NCI-H345 treated with DMSO at 0.1 percent for 48 hours (cell line): ENCODE results near the gene IFT122.
"Not testable (repeated sequence)": the region's sequence is repeated elsewhere in the genome, so short reads cannot be mapped to it uniquely, and the experiment has no call there.

Experiments
- DNase-seq: peaks from one replicate; lab custom pipeline; 2025; ENCODE audit not compliant: unreplicated experiment; lab: John Stamatoyannopoulos, UW

The IFT122 gene

DNA sequence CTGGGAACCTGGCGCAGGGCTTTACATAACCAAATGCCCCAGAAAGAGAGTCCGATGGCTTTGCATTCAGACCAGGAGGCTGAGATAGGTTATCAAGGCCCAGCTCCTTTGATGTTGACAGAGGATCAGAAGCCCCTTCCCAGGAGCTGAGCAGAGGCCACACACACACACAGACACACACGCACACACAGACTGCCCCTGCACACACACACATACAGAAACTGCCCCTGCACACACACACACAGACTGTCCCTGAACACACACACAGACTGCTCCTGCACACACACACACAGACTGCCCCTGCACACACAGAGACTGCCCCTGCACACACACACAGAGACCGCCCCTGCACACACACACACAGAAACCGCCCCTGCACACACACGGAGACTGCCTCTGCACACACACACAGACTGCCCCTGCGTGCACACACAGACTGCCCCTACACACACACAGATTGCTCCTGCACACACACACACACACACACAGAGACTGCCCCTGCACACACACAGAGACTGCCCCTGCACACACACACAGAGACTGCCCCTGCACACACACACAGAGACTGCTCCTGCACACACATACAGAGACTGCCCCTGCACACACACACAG lies 75.9 kb downstream of the IFT122 start:
- DNase-seq, result not testable (repeated sequence)

DNA sequence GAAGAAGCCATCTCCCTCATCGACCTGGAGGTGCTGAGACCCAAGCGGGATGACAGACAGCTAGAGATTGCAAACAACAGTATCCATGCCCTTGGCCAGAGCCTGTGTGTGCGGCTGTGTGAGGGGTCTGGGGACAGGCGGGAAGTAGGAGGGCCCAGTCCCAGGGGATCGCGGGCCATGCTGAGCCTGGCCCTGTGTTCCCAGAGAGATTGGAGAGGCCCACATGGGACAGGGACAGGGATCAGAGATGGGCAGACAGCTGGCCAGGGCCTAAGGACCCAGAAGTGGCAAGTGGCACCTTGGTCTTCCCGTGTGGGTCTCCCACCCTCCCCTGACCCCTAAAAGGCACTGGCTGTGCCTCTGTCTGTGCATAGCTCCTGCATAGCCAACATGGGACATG lies 77.5 kb downstream of the IFT122 start:
- no peak for DNase-seq

DNA sequence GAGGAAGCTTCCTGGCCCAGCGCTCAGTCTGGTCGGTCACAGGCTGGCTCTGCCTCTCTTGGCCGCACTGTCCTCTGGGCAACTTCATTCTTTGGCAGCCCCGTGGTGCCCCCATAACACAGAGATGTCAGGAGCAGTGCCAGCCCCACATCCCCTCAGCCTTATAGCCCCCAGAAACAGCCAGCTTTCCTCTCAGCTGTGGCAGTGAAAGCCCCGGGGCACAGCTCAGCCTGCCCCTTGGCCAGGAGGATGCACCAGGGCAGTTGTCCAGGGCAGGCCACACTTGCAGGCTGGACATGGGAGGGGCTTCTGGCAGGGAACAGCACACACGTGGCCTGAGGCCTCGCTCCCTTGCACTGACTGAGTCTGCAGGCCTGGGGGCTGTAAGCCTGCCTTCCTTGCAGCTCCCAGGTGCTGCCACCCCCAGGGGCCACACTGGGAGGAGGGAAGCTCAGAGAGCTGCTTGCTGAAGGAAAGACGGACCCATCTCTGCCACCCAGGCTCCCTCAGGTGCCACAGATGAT lies 78.1 kb downstream of the IFT122 start:
- no peak for DNase-seq

DNA sequence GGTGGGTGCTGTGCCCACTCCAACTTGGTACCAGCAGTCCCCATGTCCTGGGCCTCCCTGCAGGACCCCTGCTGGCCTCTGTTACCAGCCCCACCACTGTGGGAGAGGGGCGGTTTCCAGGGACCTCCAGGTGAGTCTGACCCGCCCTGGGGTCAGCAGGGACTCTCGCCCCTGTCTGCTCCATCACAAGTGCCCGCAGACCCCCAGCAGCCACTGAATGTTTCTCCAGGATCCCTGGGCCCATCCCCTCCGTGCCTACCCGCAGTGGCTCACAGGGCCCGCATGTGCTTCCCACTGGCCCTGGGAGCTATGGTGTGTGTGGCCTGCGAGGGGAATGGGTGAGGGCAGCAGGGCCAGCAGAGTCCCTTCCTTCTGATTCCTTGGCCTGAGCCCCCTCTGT lies 78.6 kb downstream of the IFT122 start:
- no peak for DNase-seq

DNA sequence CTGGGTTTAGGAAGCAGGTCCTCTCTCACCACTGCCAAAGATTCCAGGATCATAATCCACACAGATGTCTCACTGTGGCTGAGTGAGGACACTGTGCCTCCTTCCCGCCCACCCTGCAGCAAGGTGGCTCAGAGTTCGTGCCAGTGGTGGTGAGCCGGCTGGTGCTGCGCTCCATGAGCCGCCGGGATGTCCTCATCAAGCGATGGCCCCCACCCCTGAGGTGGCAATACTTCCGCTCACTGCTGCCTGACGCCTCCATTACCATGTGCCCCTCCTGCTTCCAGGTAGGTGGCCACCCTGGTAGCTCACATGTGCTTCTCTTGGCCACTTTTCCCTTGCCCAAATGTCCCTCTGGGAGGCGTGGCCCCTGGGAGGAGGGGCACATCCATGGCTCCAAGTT lies 79.4 kb downstream of the IFT122 start:
- DNase-seq, result no peak

DNA sequence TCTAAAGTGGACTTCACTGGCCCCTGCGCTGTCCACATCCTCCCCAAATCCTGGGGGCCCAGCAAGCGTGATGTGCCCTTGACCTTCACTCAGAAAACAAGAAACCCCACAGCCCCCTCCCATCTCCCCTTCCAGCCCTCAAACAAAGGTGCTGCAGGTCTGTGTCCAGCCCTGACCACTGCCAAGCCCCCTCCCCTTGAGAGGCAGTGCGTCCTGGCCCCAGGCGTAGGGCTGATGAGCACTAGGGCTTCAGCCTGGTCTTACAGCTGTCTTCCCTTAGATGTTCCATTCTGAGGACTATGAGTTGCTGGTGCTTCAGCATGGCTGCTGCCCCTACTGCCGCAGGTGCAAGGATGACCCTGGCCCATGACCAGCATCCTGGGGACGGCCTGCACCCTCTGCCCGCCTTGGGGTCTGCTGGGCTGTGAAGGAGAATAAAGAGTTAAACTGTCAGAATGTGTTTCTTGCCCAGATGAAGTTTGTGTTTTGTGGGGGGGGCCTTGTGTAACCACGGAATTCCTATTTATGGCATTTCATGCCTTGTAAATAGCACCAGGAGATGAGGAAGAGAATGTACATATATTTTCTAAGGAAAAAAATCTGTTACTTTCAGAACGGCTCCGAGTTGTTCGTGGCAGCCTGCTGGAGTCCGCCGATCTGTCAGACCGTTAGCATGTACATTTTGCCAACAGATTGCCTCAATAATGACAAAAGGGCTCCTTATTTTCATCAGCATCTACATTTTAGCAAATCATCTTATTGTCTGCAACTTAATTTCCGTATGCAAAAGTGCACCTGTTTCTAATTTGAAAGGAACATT lies 80.1 kb downstream of the IFT122 start:
- DNase-seq, result no peak

DNA sequence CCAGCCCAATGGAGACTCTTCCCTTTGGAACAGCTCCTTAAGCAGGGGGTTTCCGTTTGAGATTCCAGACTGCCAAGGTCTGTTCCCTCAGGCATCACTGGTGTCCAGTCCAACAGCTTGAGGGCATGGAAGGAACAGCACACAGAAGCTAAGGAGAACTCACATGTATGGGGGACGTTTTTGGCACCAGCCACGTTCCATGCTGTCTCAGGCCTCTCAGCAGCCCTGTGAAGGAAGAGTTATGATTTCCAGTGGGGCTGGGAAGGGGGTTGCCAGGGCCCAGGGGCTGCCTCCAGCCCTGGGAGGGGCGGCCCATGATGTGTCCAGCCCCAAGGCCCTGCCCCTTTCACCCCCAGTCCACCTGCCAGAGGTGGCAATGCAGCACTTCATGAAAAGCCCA lies 80.9 kb downstream of the IFT122 start:
- DNase-seq, result no peak

DNA sequence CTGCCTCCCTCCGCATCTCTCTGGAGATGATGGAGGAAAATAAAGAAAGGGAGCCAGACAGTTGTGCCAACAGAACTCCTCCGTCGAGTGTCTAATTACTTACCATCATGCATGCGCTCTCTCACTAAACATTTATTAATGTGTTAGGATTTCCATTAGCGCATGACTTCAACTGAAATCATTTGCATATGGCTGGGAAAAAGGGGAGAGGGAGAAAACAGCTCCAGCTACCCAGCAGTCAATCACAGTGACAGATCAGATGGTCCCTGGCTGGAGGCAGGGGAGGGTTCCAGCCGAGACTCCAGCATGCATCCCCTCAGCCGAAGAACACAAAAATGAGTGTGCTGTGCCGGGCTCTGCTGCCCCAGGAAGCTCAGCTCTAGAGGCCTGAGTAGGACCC lies 81.6 kb downstream of the IFT122 start:
- no peak for DNase-seq

DNA sequence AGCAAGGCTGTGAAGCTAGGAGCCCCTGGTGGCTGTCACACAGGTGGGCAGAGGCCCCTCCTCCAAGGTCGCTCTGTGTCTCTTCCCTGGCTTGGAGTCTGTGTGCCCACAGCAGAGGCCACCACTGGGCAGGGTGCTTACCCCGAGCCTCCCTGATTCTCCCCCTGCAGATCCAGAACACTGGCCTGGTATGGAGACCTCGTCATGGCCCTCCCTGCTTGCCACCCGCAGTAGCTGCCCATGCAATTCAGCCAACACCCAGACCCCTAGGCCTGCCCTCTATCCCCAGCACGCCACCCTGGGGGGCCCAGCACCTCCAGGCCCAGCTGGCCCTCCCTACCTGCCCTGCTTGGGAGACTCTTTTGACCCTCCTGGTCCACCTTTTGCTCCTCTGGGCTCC lies 82.9 kb downstream of the IFT122 start:
- no peak for DNase-seq

DNA sequence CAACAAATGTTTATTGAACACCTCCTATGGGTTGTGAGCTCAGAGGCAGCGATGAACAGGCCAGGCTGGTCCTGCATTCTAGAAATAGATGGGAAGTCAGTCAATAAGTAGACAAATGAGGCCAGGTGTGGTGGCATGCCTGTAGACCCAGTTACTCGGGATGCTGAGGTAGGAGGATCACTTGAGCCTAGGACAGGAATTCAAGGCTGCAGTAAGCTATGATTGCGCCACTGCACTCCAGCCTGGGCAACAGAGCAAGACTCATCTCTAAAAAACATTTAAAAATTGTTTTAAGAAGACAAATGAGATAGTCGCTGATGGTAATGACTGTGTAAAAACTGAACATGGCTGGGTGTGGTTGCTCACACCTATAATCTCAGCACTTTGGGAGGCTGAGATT lies 84.1 kb downstream of the IFT122 start:
- no peak for DNase-seq

DNA sequence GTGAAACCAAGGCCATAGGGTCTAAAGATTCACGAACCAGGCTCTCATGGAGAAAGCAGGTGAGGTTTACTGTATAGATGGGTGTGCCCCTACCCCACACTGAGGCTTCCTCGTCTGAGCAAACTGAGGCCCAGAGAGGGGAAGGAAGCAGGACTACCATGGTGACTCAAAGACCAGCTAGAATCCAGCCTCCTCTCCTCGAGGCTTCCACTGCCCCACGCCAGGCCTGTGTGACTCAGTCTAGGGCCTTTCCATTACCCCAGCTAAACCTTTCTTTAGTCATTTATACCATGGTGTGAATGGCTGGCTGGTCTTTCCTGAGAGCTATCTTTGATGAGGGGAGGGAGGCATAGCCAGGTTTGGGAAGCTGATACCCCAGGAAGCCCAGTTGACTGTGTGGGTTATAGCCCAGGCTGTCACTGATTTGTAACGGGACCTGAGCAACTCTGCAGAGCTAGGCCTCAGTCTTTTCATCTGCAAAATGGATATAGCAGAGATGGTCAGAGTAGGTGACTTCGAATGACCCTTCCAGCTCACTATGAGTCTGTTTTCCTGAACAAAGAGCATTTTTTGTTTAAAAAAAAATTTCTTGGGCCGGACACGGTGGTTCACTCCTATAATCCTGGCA lies 85.4 kb downstream of the IFT122 start:
- DNase-seq, result no peak

DNA sequence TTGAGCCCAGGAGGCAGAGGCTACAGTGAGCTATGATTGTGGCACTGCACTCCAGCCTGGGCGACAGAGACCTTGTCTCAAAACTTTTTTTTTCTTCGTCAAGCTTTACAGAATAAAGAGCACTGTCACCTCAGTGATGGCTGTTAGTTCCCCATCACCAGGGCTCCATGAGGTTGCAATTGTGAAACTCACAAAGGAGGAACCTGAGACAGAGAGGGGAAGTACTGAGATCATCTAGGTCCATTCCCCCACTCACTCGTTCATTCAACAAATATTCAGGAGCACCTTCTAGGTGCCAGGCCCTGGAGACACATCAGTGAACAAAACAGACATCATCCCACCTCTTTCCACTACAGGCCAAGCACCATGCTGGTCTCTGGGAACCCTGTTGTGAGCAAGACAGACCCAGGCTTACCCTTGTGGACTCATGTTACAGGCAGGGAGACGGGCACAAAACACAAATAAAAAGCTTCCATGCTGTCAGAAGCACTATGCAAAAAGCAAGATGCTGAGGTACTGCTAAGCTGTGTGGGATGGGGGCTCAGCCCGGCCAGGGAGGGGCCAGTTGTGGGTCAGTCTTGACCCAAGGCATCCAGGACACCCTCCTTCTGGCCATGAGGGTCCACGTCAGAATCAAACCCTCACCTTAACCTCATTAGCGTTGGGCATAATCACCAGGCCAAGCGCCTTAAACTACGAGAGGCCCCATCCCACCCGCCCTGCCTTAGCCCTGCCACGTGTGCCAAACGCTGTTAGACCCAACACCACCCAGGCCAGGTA lies 86.3 kb downstream of the IFT122 start:
- no peak for DNase-seq

DNA sequence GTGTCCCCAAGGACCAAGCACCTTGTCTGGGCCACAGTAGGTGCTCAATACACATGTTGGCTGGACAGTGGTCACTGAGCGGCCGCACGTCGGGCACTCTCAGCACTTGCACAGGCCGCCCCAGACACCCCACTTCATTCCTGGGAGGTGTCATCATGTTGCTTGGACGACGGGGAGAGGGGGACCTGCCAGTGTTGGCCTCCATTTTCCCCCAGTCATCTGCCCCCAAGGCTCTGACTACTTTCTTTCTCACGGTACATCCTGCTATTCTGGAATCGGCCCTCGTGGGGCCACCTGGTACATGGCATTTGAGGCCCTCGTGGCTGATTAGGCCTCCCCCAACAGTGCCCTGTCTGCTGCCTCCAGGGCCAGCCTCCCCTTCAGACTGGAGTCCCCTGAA lies 87.2 kb downstream of the IFT122 start:
- no peak for DNase-seq

DNA sequence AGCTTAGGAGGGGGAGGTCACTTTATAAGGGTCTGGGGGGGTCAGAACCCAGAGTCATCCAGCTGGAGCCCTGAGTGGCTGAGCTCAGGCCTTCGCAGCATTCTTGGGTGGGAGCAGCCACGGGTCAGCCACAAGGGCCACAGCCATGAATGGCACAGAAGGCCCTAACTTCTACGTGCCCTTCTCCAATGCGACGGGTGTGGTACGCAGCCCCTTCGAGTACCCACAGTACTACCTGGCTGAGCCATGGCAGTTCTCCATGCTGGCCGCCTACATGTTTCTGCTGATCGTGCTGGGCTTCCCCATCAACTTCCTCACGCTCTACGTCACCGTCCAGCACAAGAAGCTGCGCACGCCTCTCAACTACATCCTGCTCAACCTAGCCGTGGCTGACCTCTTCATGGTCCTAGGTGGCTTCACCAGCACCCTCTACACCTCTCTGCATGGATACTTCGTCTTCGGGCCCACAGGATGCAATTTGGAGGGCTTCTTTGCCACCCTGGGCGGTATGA lies 88.6 kb downstream of the IFT122 start, which contains the start of gene RHO:
RHO (plus strand) TSS at position 51 of the 512 bp plus-strand sequence; CDS start at position 146, 95 bp downstream.
- DNase-seq, result no peak

DNA sequence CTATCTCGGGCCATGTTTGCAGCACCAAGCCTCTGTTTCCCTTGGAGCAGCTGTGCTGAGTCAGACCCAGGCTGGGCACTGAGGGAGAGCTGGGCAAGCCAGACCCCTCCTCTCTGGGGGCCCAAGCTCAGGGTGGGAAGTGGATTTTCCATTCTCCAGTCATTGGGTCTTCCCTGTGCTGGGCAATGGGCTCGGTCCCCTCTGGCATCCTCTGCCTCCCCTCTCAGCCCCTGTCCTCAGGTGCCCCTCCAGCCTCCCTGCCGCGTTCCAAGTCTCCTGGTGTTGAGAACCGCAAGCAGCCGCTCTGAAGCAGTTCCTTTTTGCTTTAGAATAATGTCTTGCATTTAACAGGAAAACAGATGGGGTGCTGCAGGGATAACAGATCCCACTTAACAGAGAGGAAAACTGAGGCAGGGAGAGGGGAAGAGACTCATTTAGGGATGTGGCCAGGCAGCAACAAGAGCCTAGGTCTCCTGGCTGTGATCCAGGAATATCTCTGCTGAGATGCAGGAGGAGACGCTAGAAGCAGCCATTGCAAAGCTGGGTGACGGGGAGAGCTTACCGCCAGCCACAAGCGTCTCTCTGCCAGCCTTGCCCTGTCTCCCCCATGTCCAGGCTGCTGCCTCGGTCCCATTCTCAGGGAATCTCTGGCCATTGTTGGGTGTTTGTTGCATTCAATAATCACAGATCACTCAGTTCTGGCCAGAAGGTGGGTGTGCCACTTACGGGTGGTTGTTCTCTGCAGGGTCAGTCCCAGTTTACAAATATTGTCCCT lies 89.6 kb downstream of the IFT122 start:
- DNase-seq, result no peak

DNA sequence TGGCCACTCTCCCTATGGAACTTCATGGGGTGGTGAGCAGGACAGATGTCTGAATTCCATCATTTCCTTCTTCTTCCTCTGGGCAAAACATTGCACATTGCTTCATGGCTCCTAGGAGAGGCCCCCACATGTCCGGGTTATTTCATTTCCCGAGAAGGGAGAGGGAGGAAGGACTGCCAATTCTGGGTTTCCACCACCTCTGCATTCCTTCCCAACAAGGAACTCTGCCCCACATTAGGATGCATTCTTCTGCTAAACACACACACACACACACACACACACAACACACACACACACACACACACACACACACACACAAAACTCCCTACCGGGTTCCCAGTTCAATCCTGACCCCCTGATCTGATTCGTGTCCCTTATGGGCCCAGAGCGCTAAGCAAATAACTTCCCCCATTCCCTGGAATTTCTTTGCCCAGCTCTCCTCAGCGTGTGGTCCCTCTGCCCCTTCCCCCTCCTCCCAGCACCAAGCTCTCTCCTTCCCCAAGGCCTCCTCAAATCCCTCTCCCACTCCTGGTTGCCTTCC lies 90.3 kb downstream of the IFT122 start:
- no peak for DNase-seq

DNA sequence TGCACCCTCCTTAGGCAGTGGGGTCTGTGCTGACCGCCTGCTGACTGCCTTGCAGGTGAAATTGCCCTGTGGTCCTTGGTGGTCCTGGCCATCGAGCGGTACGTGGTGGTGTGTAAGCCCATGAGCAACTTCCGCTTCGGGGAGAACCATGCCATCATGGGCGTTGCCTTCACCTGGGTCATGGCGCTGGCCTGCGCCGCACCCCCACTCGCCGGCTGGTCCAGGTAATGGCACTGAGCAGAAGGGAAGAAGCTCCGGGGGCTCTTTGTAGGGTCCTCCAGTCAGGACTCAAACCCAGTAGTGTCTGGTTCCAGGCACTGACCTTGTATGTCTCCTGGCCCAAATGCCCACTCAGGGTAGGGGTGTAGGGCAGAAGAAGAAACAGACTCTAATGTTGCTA lies 90.8 kb downstream of the IFT122 start:
- DNase-seq, result no peak

DNA sequence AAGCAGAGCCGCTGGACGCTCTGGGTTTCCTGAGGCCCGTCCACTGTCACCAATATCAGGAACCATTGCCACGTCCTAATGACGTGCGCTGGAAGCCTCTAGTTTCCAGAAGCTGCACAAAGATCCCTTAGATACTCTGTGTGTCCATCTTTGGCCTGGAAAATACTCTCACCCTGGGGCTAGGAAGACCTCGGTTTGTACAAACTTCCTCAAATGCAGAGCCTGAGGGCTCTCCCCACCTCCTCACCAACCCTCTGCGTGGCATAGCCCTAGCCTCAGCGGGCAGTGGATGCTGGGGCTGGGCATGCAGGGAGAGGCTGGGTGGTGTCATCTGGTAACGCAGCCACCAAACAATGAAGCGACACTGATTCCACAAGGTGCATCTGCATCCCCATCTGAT lies 91.7 kb downstream of the IFT122 start:
- DNase-seq, result no peak

DNA sequence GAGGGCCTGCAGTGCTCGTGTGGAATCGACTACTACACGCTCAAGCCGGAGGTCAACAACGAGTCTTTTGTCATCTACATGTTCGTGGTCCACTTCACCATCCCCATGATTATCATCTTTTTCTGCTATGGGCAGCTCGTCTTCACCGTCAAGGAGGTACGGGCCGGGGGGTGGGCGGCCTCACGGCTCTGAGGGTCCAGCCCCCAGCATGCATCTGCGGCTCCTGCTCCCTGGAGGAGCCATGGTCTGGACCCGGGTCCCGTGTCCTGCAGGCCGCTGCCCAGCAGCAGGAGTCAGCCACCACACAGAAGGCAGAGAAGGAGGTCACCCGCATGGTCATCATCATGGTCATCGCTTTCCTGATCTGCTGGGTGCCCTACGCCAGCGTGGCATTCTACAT lies 92.2 kb downstream of the IFT122 start:
- DNase-seq, result no peak

DNA sequence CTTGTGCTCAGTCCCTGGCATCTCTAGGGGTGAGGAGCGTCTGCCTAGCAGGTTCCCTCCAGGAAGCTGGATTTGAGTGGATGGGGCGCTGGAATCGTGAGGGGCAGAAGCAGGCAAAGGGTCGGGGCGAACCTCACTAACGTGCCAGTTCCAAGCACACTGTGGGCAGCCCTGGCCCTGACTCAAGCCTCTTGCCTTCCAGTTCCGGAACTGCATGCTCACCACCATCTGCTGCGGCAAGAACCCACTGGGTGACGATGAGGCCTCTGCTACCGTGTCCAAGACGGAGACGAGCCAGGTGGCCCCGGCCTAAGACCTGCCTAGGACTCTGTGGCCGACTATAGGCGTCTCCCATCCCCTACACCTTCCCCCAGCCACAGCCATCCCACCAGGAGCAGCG lies 93.4 kb downstream of the IFT122 start:
- no peak for DNase-seq
